Upper lobe of left lung (tissue), 6 donors: ENCODE measurements around the gene TMSB10. TPM values are rescaled to one million over a fixed set of nuclear protein-coding genes. Genes with fewer than 3 reads are reported as not detected.

ENCODE experiments used
- ATAC-seq, 2 donors: fragments of 200-7000 bp; cut with Tn5 transposase; one replicate each; pipeline ENCODE4 v1.9.1; 2022; ENCODE audit warnings: mild to moderate bottlenecking in 2 of 2, moderate library complexity in 2 of 2; ENCODE audit not compliant: low FRiP score in 2 of 2
- DNase-seq, 2 donors: peaks; one replicate each; pipeline ENCODE4 v3.0.0-alpha.2; 2019 to 2020
- H3K27ac ChIP-seq, 4 donors: fragments of 200-600 bp; sonication (generic); one replicate each; pipeline ENCODE4 v1.5.1; 2016 to 2019
- H3K27me3 ChIP-seq, 4 donors: fragments of 200-600 bp; sonication (generic); one replicate each; pipeline ENCODE4 v1.5.1; 2017 to 2019
- H3K36me3 ChIP-seq, 4 donors: fragments of 200-600 bp; sonication (generic); one replicate each; pipeline ENCODE4 v1.5.1; 2016 to 2019
- H3K4me1 ChIP-seq, 4 donors: fragments of 200-600 bp; sonication (generic); one replicate each; pipeline ENCODE4 v1.5.1; 2018 to 2019
- H3K4me3 ChIP-seq, 4 donors: fragments of 200-600 bp; sonication (generic); one replicate each; pipeline ENCODE4 v1.5.1; 2017 to 2019; ENCODE audit warnings: mild to moderate bottlenecking in 2 of 4, moderate library complexity in 1 of 4
- H3K9me3 ChIP-seq, 4 donors: fragments of 200-600 bp; sonication (generic); one replicate each; pipeline ENCODE4 v1.5.1; 2018 to 2019
- EP300 ChIP-seq, 4 donors: sonication (generic); formaldehyde crosslinking; IDR thresholded peaks; one replicate each; pipeline ENCODE4 v1.5.1; 2017; ENCODE audit warnings: antibody characterized with exemption in 4 of 4, control low read depth in 2 of 4
- POLR2A ChIP-seq, 4 donors: fragments of 450-650 bp; IDR thresholded peaks; one replicate each; pipeline ENCODE4 v1.5.1; 2016 to 2017; ENCODE audit warnings: antibody characterized with exemption in 4 of 4, mild to moderate bottlenecking in 2 of 4
- POLR2AphosphoS5 ChIP-seq, 2 donors: sonication (generic); formaldehyde crosslinking; IDR thresholded peaks; one replicate each; pipeline ENCODE4 v1.5.1; 2017; ENCODE audit warnings: antibody characterized with exemption in 2 of 2
- WGBS, 2 donors: methylation state at CpG; one replicate each; pipeline ENCODE4 v1.1.5; 2017 to 2018; 5-methylcytosine and 5-hydroxymethylcytosine counted together
- total RNA-seq, 6 donors: library from RNA; depleted of rRNA in 4 of 6; stranded (reverse); fragments of >200 nt in 4 of 6; gene quantifications; one replicate each; pipeline versions ENCODE4 v1.1.0 to v1.2.1, GENCODE V29; 2016 to 2021
- TF ChIP-seq, protein P1 (sequence below), 6 experiments: fragments of 450-650 bp in 4 of 6; fragments of 200-600 bp in 2 of 6; sonication (generic) in 2 of 6; IDR thresholded peaks; one replicate each; pipeline ENCODE4 v1.5.1; 2016 to 2019; ENCODE audit warnings: antibody characterized with exemption in 6 of 6
- donor health status: DM: no; HTN: no; CAD: no; lungs with moderate emphysema.
- donor health status: DM: no; HTN: yes; CAD: no; lungs with severe emphysema.

The TMSB10 gene
- total RNA-seq, 6 donors from 2014 or later: 1,275 to 5,234 (median 2,267) TPM

- no peaks in the 10 kb centered on the region for H3K36me3 ChIP-seq
- H3K9me3 ChIP-seq: no peaks in the 10 kb centered on the region
- H3K27ac ChIP-seq: no peak overlapping the region
- ATAC-seq (no peak), DNase-seq (no peak)
- H3K4me1 ChIP-seq: peaks cover 0 to 5% (median 0%) of the 10 kb centered on the region in 4 donors
- no peak overlapping the region for H3K4me3 ChIP-seq
- H3K27me3 ChIP-seq: no peaks in the 10 kb centered on the region
- 83 to 94% methylated on average over 6 of the region's 6 CpGs for WGBS, 2 donors
- TF ChIP-seq EP300 (IDR thresholded peaks at IDR 0.05) (no peak), POLR2AphosphoS5 (IDR thresholded peaks at IDR 0.05) (no peak), POLR2A (IDR thresholded peaks at IDR 0.05) (no peak)
- TF ChIP-seq, protein P1, sequence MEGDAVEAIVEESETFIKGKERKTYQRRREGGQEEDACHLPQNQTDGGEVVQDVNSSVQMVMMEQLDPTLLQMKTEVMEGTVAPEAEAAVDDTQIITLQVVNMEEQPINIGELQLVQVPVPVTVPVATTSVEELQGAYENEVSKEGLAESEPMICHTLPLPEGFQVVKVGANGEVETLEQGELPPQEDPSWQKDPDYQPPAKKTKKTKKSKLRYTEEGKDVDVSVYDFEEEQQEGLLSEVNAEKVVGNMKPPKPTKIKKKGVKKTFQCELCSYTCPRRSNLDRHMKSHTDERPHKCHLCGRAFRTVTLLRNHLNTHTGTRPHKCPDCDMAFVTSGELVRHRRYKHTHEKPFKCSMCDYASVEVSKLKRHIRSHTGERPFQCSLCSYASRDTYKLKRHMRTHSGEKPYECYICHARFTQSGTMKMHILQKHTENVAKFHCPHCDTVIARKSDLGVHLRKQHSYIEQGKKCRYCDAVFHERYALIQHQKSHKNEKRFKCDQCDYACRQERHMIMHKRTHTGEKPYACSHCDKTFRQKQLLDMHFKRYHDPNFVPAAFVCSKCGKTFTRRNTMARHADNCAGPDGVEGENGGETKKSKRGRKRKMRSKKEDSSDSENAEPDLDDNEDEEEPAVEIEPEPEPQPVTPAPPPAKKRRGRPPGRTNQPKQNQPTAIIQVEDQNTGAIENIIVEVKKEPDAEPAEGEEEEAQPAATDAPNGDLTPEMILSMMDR (IDR thresholded peaks at IDR 0.05): no peak
Observed at GRCh38 chr2:84954329-84954728, 48.9 kb downstream of the TMSB10 start.

Other genes with a start within 250 kb of the TMSB10 start
- gene TRABD2A, start 24.6 kb upstream of the TMSB10 start, total RNA-seq: 10 to 100 TPM in 1 of 6 donors, 1 to 10 TPM in 5; 2.0 to 22.0 (median 6.2) TPM
- gene KCMF1, start 65.5 kb downstream of the TMSB10 start, total RNA-seq: 10 to 100 TPM in 5 of 6 donors, 1 to 10 TPM in 1; 6.3 to 76.6 (median 47.8) TPM
- 10 to 100 TPM in 4 of 6 donors, 1 to 10 TPM in 2; 7.3 to 18.4 (median 11.2) TPM for gene TCF7L1, start 227.7 kb downstream of the TMSB10 start, total RNA-seq